ENCODE results near the gene MAP2K1. TPM values are rescaled to one million over a fixed set of nuclear protein-coding genes. Genes with fewer than 3 reads are reported as not detected.
A peak's percentile ranks its signal among the peaks of the same experiment; 100 is the strongest.

MAP2K1 gene
- total RNA-seq, 1 donor from 2014 or later: 66.5 TPM

- Mint-ChIP-seq H3K9me3 (ENCODE audit: unreplicated experiment) (no peaks in the 10 kb centered on the region), H3K4me1 (ENCODE audit: low read depth, unreplicated experiment) (peaks cover 50% of the 10 kb centered on the region), H3K4me3 (ENCODE audit: unreplicated experiment) (no peak overlapping the region), H3K27me3 (ENCODE audit: low read depth, unreplicated experiment) (no peaks in the 10 kb centered on the region), H3K27ac (ENCODE audit: unreplicated experiment) (no peak overlapping the region), H3K36me3 (ENCODE audit: low read depth, unreplicated experiment) (no peaks in the 10 kb centered on the region)
- FAIRE-seq (no peak), DNase-seq (ENCODE audit: low read depth) (no peak)
- H3K36me3 ChIP-seq (ENCODE audit: insufficient read depth, low read length): no peaks in the 10 kb centered on the region
- no peaks in the 10 kb centered on the region for H3K27me3 ChIP-seq (ENCODE audit: insufficient read depth, low read length)
- peaks cover 91% of the 10 kb centered on the region for H4K20me1 ChIP-seq (ENCODE audit: insufficient read depth, low read length)
- H3K4me2 ChIP-seq (ENCODE audit: low read length): no peak overlapping the region
- H3K4me1 ChIP-seq (ENCODE audit: insufficient read depth, low read length): peaks cover 26% of the 10 kb centered on the region
- H3K79me2 ChIP-seq (ENCODE audit: insufficient read depth, low read length): peaks cover 91% of the 10 kb centered on the region
- no peak overlapping the region for H3K27ac ChIP-seq (ENCODE audit: low read depth, low read length)
- no peak for TF ChIP-seq CTCF (IDR thresholded peaks at IDR 0.05; ENCODE audit: insufficient read depth, low read depth, low read length)
- no peak for TF ChIP-seq EZH2 (IDR thresholded peaks at IDR 0.05; ENCODE audit: insufficient read depth, low read length)
- no peak overlapping the region for H3K4me3 ChIP-seq (ENCODE audit: insufficient read depth, low read depth, low read length)
- no peaks in the 10 kb centered on the region for H3K9me3 ChIP-seq (ENCODE audit: insufficient read depth, low read depth, low read length)
- H2AFZ ChIP-seq (ENCODE audit: low read depth, low read length): no peak overlapping the region
- H3K9ac ChIP-seq (ENCODE audit: low read length): no peak overlapping the region
Measured at GRCh38 chr15:66402761-66403284, 16.1 kb downstream of the MAP2K1 start.

- DNase-seq (ENCODE audit: low read depth): no peak
- no peak overlapping the region for H3K27ac ChIP-seq (ENCODE audit: low read depth, low read length)
- no peaks in the 10 kb centered on the region for H3K9me3 ChIP-seq (ENCODE audit: insufficient read depth, low read depth, low read length)
- Mint-ChIP-seq H3K27ac (ENCODE audit: unreplicated experiment) (peak overlapping the region; percentile 28), H3K4me1 (ENCODE audit: low read depth, unreplicated experiment) (peaks cover 50% of the 10 kb centered on the region), H3K4me3 (ENCODE audit: unreplicated experiment) (no peak overlapping the region), H3K9me3 (ENCODE audit: unreplicated experiment) (no peaks in the 10 kb centered on the region), H3K36me3 (ENCODE audit: low read depth, unreplicated experiment) (no peaks in the 10 kb centered on the region), H3K27me3 (ENCODE audit: low read depth, unreplicated experiment) (no peaks in the 10 kb centered on the region)
- H3K79me2 ChIP-seq (ENCODE audit: insufficient read depth, low read length): peaks cover 91% of the 10 kb centered on the region
- no peak overlapping the region for H2AFZ ChIP-seq (ENCODE audit: low read depth, low read length)
- no peak overlapping the region for H3K4me3 ChIP-seq (ENCODE audit: insufficient read depth, low read depth, low read length)
- no peak for TF ChIP-seq EZH2 (IDR thresholded peaks at IDR 0.05; ENCODE audit: insufficient read depth, low read length)
- TF ChIP-seq CTCF (IDR thresholded peaks at IDR 0.05; ENCODE audit: insufficient read depth, low read depth, low read length): no peak
- H3K4me1 ChIP-seq (ENCODE audit: insufficient read depth, low read length): peaks cover 26% of the 10 kb centered on the region
- no peaks in the 10 kb centered on the region for H3K36me3 ChIP-seq (ENCODE audit: insufficient read depth, low read length)
- peaks cover 92% of the 10 kb centered on the region for H4K20me1 ChIP-seq (ENCODE audit: insufficient read depth, low read length)
- H3K9ac ChIP-seq (ENCODE audit: low read length): no peak overlapping the region
- no peaks in the 10 kb centered on the region for H3K27me3 ChIP-seq (ENCODE audit: insufficient read depth, low read length)
- no peak overlapping the region for H3K4me2 ChIP-seq (ENCODE audit: low read length)
- FAIRE-seq: no peak
Measured at GRCh38 chr15:66403323-66403722, 16.6 kb downstream of the MAP2K1 start.

DNA sequence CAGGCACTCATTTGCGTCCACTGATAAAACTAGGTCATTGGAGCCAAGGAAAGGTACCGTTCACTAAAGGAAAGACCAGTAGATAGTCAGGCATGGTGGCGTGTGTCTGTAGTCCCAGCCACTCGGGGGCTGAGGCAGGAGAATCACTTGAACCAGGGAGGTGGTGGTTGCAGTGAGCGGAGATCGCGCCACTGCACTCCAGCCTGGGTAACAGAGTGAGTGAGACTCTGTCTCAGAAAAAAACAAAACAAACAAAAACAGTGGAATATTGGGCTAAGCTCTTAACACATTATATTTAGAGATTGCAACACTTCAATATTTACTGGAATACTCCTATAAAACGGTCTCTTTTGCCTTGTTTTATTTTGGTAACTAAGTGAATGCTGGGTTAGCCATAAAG, 17.4 kb downstream of the MAP2K1 start:
- Histone ChIP-seq H3K9me3 (ENCODE audit: insufficient read depth, low read depth, low read length) (no peaks in the 10 kb centered on the region), H3K36me3 (ENCODE audit: insufficient read depth, low read length) (no peaks in the 10 kb centered on the region), H3K27me3 (ENCODE audit: insufficient read depth, low read length) (no peaks in the 10 kb centered on the region), H3K4me2 (ENCODE audit: low read length) (no peak overlapping the region), H3K9ac (ENCODE audit: low read length) (no peak overlapping the region), H3K27ac (ENCODE audit: low read depth, low read length) (no peak overlapping the region), H2AFZ (ENCODE audit: low read depth, low read length) (no peak overlapping the region), H3K79me2 (ENCODE audit: insufficient read depth, low read length) (peaks cover 92% of the 10 kb centered on the region), H3K4me3 (ENCODE audit: insufficient read depth, low read depth, low read length) (no peak overlapping the region), H3K4me1 (ENCODE audit: insufficient read depth, low read length) (peaks cover 26% of the 10 kb centered on the region), H4K20me1 (ENCODE audit: insufficient read depth, low read length) (peaks cover 96% of the 10 kb centered on the region)
- FAIRE-seq: no peak
- Mint-ChIP-seq H3K4me3 (ENCODE audit: unreplicated experiment) (no peak overlapping the region), H3K36me3 (ENCODE audit: low read depth, unreplicated experiment) (no peaks in the 10 kb centered on the region), H3K9me3 (ENCODE audit: unreplicated experiment) (no peaks in the 10 kb centered on the region), H3K27ac (ENCODE audit: unreplicated experiment) (no peak overlapping the region), H3K27me3 (ENCODE audit: low read depth, unreplicated experiment) (no peaks in the 10 kb centered on the region), H3K4me1 (ENCODE audit: low read depth, unreplicated experiment) (peaks cover 50% of the 10 kb centered on the region)
- TF ChIP-seq CTCF (IDR thresholded peaks at IDR 0.05; ENCODE audit: insufficient read depth, low read depth, low read length) (no peak), EZH2 (IDR thresholded peaks at IDR 0.05; ENCODE audit: insufficient read depth, low read length) (no peak)
- DNase-seq (ENCODE audit: low read depth): no peak
